ENCODE results near the gene SPACA4. TPM values are rescaled to one million over a fixed set of nuclear protein-coding genes. Genes with fewer than 3 reads are reported as not detected.
A peak's percentile ranks its signal among the peaks of the same experiment; 100 is the strongest.

The SPACA4 gene
- total and polyA plus RNA-seq, 2 of the 4 experiments (the other 2 are of a cell fraction) = not detected

GRCh38 chr19:48618916-48619691, 12.6 kb downstream of the SPACA4 start, which contains the start of the genes RPL18 and SPHK2 (continued):
- TF ChIP-seq CTCF (conservative IDR thresholded peaks at IDR 0.05; ENCODE audit: low read depth, low read length) (0 out of 2 replicates have a peak, but pooled peaks have one; percentile 0), RAD21 (IDR thresholded peaks at IDR 0.05; ENCODE audit: low read length) (no peak), CEBPB (IDR thresholded peaks at IDR 0.05; ENCODE audit: low read depth, low read length) (0 out of 2 replicates have a peak, but pooled peaks have one; percentile 10)
